HG02884 (cell line): ENCODE results near the gene NHP2.
A peak's percentile ranks its signal among the peaks of the same experiment; 100 is the strongest.
"Not testable (repeated sequence)": the region's sequence is repeated elsewhere in the genome, so short reads cannot be mapped to it uniquely, and the experiment has no call there.

Experiments used
- ATAC-seq: cut with Tn5 transposase; IDR thresholded peaks from one replicate; pipeline ENCODE4 v1.9.1; 2021; ENCODE audit warnings: mild to moderate bottlenecking, moderate library complexity; ENCODE audit not compliant: unreplicated experiment

The NHP2 gene

DNA sequence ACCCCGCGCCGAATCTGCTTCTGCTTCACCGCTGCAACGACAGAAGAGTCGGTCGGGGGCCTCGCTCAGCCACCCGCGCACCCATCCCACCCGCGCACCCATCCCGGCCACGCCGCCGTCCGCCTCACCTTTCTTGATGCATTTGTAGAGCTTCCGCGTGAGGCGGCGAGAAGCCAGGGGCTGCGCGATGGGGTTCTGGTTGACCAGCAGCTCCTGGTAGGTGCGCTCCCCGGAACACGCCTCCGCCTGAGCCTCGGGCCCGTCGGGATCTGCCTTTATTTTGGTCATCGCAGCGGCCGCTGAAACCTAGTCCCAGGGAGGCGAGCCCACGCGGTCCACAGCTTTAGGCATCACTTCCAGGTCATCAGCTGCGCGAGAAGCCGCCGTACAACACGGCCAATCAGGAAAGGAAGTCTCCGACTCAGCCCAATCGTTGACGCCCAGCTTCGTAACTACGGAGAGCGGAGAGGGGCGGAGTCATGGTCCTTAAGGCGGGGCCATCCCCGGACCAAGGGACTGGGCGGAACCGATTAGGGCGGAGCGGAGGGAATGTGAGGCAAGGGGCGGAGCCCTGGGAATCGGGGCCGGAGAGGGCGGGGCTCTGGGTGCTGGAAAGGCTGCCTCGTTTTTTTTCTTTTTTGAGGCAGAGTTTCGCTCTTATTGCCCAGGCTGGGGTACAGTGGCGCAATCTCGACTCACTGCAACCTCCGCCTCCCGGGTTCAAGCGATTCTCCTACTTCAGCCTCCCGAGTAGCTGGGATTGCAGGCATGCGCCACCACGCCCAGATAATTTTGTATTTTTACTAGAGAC lies at the start of gene NHP2:
TSS of gene NHP2 (minus strand) at position 356 of the 811 bp plus-strand sequence. CDS start at position 288, 68 bp downstream.
- peak; percentile 98 for ATAC-seq

DNA sequence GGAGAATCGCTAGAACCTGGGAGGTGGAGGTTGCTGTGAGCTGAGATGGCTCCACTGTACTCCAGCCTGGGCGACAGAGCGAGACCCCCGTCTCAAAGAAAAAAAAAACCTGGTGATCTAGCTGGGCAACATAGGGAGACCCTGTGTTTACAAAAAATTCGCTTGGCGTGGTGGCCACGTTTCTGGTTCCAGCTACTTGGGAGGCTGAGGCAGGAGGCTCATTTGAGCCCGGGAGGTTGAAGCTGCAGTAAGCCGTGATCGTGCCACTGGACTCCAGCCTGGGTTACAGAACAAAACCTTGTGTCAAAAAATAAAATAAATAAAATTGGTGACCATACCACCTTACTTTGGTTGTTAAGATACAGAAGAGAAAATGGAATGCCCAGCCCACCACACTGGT lies 48.9 kb upstream of the NHP2 start:
- ATAC-seq, result no peak

DNA sequence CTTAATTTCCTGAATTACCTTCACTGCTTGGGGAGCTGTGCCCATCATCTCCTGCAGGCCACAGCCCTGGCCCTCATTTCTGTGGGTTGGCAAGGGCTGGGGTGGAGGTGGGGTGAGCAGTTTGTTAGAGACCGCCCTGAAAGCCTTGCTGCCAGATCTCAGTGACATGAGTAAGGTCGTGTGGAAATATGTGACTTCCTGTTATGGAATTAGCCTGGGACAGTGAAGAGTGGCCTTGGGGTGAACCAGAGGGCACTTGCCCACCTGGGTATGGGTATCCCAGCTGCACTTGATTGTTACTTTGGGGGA lies 48.2 kb upstream of the NHP2 start:
- ATAC-seq, result no peak

- no peak for ATAC-seq
These were observed 47.7 kb upstream of the NHP2 start for GRCh38 chr5:178201221-178201926.

- no peak for ATAC-seq
These were observed 46.1 kb upstream of the NHP2 start for GRCh38 chr5:178199581-178200434.

DNA sequence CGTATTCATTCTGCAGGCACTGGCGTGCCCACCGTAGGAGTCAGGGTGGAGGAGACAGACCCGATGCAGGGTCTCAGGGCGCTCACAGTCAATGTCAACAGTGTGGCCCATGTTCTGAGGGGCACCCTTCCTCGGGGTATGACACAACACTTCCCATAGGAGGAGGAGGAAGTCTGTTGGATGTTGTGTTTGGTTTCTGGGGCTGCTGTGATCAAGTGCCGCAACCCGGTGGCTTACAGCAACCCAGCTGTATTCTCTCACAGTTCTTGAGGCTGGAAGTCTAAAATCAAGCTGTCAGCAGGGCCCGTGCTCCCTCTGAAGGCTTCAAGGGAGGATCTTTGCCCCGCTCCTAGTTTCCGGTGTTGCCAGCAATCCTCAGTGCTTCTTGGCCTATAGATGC lies 45.0 kb upstream of the NHP2 start:
- ATAC-seq, result no peak

GRCh38 chr5:178198151-178198550 lies 44.5 kb upstream of the NHP2 start:
- not testable (repeated sequence) for ATAC-seq

DNA sequence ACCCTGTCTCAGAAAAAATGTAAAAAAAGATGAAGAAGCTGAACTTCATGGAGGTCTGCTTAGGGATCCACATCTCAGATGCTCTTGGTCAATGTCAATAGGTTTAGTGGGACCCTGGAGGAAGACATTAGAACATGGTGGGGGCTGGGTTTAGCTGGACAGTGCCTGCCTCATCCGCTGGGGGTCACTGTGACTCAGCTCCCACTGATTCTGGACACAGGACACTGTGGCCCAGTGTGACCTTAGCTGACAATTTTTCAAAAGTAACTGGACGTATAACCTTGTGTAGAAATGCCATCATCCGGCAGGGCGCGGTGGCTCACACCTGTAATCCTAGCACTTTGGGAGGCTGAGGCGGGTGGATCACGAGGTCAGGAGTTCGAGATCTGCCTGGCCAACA lies 43.3 kb upstream of the NHP2 start:
- ATAC-seq, result no peak

DNA sequence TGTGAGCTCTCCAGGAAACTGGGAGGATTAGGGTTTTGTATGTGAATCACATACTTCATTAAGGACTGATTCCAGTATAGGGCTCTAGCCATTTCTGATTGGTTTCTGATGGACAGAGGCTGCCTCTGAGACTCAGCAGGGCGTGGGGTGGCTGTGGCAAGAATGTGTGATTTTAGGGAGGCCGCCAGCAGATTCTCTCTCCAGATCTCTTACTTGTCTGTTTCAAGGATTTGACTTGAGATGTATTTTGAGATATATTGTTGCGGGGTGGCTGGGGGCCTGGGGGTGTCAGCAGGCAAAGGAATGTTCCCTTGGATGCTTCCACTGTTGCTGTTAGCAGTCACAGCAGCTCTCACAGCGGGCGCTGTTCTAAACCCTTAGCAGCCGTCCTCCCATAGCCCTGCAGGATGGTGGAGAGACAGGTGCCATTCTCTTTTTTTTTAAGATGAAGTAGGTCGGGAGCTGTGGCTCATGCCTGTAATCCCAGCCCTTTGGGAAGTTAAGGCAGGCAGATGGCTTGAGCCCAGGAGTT lies 42.7 kb upstream of the NHP2 start:
- ATAC-seq, result no peak

GRCh38 chr5:178194026-178194425 lies 40.3 kb upstream of the NHP2 start:
- ATAC-seq, result no peak

GRCh38 chr5:178193251-178193809 lies 39.6 kb upstream of the NHP2 start:
- ATAC-seq, result no peak

DNA sequence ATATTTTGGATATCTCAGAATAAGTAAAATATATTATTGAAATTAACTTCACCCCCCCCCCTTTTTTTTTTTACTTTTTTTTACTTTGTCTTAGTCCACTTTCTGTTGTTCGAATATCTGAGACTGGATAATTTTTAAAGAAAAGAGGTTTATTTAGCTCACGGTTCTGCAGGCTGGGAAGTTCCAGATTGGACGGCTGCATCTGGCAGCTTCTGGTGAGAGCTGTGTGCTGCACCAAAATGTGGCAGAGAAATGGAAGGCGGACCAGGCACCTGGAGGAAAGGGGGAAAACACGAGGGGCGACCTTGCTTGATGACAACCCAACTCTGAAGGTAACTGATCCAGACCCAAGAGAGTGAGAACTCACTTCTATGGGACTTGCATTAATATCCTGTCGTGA lies 39.1 kb upstream of the NHP2 start:
- no peak for ATAC-seq

DNA sequence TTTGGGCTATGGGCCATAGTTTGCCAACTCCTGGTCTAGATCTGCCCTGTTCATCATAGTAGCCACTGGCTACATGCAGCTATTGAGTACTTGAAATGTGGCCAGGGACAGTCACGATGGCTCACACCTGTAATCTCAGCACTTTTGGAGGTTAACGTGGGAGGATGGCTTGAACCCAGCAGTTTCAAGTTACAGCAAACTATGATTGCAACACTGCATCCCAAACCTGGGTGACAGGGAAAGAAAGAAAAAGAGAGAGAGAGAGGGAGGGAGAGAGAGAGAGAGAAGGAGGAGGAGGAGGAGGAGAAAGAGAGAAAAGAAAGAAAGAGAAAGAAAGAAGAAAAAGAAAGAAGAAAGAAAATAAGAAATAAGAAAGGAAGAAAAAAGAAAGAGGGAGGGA lies 38.6 kb upstream of the NHP2 start:
- ATAC-seq, result no peak

- no peak for ATAC-seq
These were observed 38.0 kb upstream of the NHP2 start for GRCh38 chr5:178191661-178192060.

DNA sequence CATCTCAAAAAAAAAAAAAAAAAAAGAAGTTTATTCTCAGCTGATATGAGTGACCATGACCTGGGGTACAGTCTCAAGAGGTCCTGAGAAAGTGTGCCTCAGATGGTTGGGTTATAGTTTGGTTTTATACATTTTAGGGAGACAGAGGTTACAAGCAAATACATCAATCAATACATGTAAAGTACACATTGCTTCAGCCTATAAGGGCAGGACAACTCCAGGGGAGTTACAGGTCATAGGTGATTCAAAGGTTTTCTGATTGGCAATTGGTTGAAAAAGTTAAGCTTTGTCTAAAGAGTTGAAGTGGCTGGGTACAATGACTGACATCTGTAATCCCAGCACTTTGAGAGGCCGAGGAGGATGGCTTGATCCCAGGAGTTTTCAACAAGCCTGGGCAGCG lies 35.7 kb upstream of the NHP2 start:
- ATAC-seq, result no peak

- no peak for ATAC-seq
These were observed 33.3 kb upstream of the NHP2 start, which contains the start of gene GMCL2 for GRCh38 chr5:178187014-178187413. Gene GMCL2 (minus strand): TSS chr5:178187371. CDS start chr5:178187299, 72 bp downstream.

DNA sequence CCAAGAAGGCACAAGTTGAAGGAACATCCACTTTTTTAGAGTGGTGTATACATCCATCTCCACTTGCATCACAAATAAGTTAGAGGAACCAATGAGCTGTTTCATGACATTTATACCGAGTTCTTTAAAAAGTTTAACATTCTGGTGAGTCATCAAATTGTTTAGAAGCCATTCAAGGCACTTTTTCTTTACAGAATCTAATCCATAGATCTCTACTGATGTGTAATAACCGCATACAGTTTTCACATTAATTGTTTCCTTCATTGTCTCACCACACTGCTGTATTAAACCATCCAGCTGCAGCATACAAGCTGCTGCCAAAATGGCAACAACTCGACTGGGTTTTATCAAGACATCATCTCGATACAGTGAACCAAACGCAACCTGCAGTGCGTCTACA lies 32.7 kb upstream of the NHP2 start:
- no peak for ATAC-seq

- no peak for ATAC-seq
These were observed 28.6 kb upstream of the NHP2 start for GRCh38 chr5:178182158-178182876.

GRCh38 chr5:178180141-178180863 lies 26.6 kb upstream of the NHP2 start:
- ATAC-seq, result no peak

DNA sequence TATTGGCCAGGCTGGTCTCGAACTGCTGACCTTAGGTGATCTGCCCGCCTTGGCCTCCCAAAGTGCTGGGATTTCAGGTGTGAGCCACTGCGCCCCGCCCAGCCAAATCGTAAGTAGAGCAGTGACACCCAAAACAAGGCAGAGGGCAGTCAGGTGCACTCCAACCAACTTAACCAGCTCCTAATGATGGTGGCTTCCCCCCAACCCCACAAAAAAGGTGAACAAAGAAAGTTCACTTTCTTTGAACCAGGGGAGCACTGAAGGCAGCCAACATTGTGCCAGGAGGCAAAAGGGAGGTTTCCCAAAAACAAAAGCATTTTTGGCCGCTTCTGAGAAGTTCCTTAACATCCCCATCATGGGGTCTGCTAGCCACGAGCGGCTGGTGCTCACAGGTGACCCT lies 23.9 kb upstream of the NHP2 start:
- no peak for ATAC-seq
